GM19328 (cell line): ENCODE data around the gene UPK3BL1.
"Not testable (repeated sequence)": the region's sequence is repeated elsewhere in the genome, so short reads cannot be mapped to it uniquely, and the experiment has no call there.

Experiments used
- ATAC-seq: cut with Tn5 transposase; IDR thresholded peaks from one replicate; pipeline ENCODE4 v1.9.1; 2021; ENCODE audit warnings: mild to moderate bottlenecking, moderate library complexity; ENCODE audit not compliant: unreplicated experiment

Gene UPK3BL1

DNA sequence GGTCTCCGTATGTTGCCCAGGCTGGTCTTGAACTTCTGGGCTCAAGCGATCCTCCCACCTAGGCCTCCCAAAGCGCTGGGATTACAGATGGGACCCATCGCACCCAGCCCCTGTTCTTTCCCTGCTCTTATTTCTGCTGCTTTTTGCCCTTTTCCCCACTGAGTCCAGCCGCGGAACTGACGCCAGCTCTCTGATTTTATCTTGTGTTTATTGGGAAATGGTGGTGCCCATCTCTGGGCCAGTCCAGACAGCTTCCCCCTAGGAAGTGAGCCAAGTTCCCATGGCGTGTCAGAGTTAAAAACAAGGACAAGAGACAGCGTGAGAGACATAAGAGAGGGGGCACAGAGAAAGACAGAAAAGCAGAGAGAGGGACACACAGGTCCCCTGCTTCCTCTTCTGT, 12.0 kb downstream of the UPK3BL1 start:
- ATAC-seq, result not testable (repeated sequence)

GRCh38 chr7:102627271-102627904, 15.2 kb downstream of the UPK3BL1 start:
- ATAC-seq, result not testable (repeated sequence)

GRCh38 chr7:102618122-102618521, 24.5 kb downstream of the UPK3BL1 start:
- not testable (repeated sequence) for ATAC-seq

GRCh38 chr7:102616507-102617125, 26.0 kb downstream of the UPK3BL1 start, which contains the start of gene RASA4:
RASA4 (minus strand) TSS chr7:102616756; CDS start chr7:102616689, 67 bp downstream.
- ATAC-seq, result peak; percentile 79

- not testable (repeated sequence) for ATAC-seq
Observed at GRCh38 chr7:102615930-102616329, 26.7 kb downstream of the UPK3BL1 start.

DNA sequence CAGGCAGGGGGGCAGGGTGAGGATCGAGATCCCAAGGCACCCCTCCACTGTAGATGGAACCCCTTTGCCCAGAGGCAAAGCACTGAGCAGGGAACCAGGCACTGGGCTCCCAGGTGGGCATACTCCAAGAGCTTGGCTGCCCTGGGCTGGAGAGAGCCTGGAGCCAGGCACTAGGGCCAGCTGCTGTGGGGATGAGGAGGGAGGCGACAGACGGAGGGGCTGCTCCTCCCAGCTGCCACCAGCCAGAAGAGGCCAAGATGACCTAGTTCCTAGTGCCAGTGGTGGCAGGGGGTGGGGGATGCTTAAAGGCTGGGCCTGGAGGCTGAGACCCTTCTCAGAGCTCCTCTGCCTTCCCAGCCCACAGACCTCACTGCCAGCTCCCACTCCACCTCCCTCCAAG, 27.7 kb downstream of the UPK3BL1 start:
- not testable (repeated sequence) for ATAC-seq

- peak; percentile 18 for ATAC-seq
Observed at GRCh38 chr7:102614346-102614697, 28.3 kb downstream of the UPK3BL1 start.

GRCh38 chr7:102613575-102614345, 28.8 kb downstream of the UPK3BL1 start:
- peak; percentile 56 for ATAC-seq

- not testable (repeated sequence) for ATAC-seq
Observed at GRCh38 chr7:102611675-102612325, 30.8 kb downstream of the UPK3BL1 start.

- peak; percentile 35 for ATAC-seq
Observed at GRCh38 chr7:102611013-102611674, 31.4 kb downstream of the UPK3BL1 start.

DNA sequence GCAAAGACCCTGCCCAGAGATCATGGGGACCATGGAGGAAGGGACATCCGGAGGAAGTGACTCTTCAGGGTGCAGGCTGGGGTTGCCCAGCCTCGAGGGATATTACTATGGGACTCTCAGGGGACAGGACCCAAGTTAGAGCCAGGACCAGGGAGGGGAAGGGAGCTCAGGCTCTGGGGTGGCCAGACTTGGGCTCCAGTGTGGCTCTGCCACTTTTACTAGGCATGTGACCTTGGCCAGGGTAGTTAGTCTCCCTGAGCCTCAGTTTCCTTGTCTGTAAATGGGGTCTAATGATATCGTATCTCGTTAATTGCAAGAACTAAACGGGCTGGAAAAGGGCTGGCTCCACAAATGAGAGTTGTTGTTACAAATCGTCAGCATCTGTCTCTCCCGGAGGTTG, 32.1 kb downstream of the UPK3BL1 start:
- not testable (repeated sequence) for ATAC-seq

GRCh38 chr7:102609734-102610133, 32.9 kb downstream of the UPK3BL1 start:
- not testable (repeated sequence) for ATAC-seq

- ATAC-seq, result not testable (repeated sequence)
Observed at GRCh38 chr7:102606848-102607247, 35.7 kb downstream of the UPK3BL1 start.

GRCh38 chr7:102604431-102605145, 38.0 kb downstream of the UPK3BL1 start:
- not testable (repeated sequence) for ATAC-seq

GRCh38 chr7:102602317-102602716, 40.3 kb downstream of the UPK3BL1 start:
- not testable (repeated sequence) for ATAC-seq

- not testable (repeated sequence) for ATAC-seq
Observed at GRCh38 chr7:102599699-102600098, 42.9 kb downstream of the UPK3BL1 start.

DNA sequence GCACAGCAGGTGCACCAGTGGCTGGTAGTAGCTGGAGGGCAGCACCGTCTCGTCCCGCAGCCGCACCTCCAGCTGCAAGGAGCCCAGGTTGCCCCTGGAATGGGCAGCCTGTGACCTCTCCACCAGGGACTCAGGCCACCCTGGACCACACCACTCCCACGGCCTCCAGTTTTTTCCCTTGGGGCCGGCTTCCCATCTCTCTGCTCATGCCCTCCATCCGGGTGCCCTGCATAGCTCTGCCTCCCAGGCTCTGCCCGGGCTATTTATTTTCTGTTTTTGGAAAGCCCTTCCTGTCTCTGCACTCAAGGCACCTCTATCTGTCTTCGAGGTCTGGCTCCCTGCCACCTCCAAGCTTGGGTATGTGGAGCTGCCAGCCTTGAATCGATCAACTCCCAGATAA, 46.6 kb downstream of the UPK3BL1 start:
- ATAC-seq, result not testable (repeated sequence)

DNA sequence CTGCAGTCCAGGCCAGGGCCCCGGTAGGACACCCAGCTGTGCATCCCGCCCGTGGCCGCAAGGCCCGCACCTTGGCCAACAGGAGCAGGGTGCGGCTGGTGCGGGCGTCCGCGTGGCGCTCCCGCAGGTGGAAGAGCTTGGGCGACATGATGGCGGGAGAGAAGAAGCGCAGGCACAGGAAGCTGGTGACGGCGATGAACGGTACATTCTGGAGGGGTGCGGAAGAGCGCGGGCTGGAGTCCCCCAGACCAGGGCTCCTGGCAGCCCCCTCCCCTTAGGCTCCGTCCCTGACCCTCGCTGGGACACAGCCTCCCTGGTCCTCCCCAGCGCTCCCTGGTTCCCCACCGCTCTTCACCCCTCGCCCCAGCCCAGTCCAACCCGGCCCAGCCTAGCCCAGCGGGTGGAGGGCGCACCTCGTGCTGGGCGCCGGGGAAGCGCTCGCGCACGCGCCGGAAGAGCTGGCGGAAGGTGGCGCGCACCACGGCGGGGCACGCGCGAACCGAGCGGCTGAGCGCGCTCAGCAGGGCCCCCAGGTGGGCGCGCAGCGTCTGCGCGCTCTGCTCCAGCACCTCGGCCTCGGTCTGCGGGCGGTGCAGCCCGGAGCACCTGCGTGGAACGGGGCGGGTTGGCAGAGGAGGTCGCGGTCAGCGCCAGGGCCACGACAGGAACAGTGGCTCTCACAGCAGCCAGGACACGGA, 48.8 kb downstream of the UPK3BL1 start:
- peak; percentile 49 for ATAC-seq

DNA sequence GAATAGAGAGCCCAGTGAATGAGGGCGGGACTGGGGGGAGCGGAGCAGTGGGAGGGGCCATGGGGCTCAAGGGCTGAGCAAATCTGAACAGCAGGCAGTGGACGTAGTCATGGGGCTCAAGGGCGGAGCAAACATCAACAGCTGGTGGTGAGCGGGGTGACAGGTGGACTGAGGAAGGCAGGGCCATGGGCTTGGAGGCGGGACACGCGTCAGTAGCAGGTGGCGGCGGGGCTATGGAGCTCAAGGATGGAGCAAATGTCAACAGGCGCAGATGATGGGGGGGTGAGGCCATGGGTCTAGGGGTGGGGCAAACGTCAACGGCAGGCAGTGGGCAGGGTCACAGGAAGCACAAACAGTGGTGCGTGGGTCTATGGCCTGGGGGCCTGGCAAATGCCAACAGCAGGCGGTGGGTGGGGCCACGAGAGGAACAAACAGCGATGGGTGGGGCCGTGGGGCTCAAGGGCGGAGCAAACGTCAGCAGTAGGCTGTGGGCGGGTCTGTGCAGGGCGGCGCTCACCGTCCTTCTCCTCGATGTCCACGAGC, 50.0 kb downstream of the UPK3BL1 start:
- peak; percentile 30 for ATAC-seq
